Activated CD8-positive, alpha-beta memory T cell treated with anti-CD3 and anti-CD28 coated beads, Interleukin-2, amount 10 ng/mL, durations not matched to agents 7 days and 5 days (primary cell): ENCODE measurements around the gene SLX4IP. TPM values are rescaled to one million over a fixed set of nuclear protein-coding genes. Genes with fewer than 3 reads are reported as not detected.
A peak's percentile ranks its signal among the peaks of the same experiment; 100 is the strongest.

ENCODE experiments used
- ATAC-seq: fragments of 150-1000 bp; cut with Tn5 transposase; one replicate; pipeline ENCODE4 v1.10.0; 2021; ENCODE audit warnings: moderate library complexity
- CTCF ChIA-PET: fragments of 350-600 bp; sonication (Branson Sonifier 250); formaldehyde crosslinking; loops from one replicate; lab custom pipeline; 2021; ENCODE audit warnings: antibody characterized with exemption; lab: Charles Lee
- DNase-seq: peaks from one replicate; pipeline ENCODE4 v3.0.0-alpha.2; 2020
- H3K27ac Mint-ChIP-seq: one replicate; pipeline ENCODE4 v1.8.0; 2021; ENCODE audit warnings: mild to moderate bottlenecking, mixed read lengths
- H3K27me3 Mint-ChIP-seq: one replicate; pipeline ENCODE4 v1.8.0; 2021; ENCODE audit warnings: mixed read lengths
- H3K36me3 Mint-ChIP-seq: one replicate; pipeline ENCODE4 v1.8.0; 2021; ENCODE audit warnings: mild to moderate bottlenecking, mixed read lengths
- H3K4me1 Mint-ChIP-seq: one replicate; pipeline ENCODE4 v1.8.0; 2021; ENCODE audit warnings: mixed read lengths
- H3K4me3 Mint-ChIP-seq: one replicate; pipeline ENCODE4 v1.8.0; 2021; ENCODE audit warnings: mild to moderate bottlenecking, moderate library complexity, mixed read lengths
- H3K9me3 Mint-ChIP-seq: one replicate; pipeline ENCODE4 v1.8.0; 2022; ENCODE audit warnings: low read depth, mixed read lengths
- total RNA-seq, 2 experiments: library from RNA; stranded (reverse); gene quantifications; one replicate each; pipeline ENCODE4 v1.2.3, GENCODE V29; 2021

SLX4IP gene
- total RNA-seq, 2 experiments from 2014 or later, result 6.0 to 6.1 TPM

GRCh38 chr20:10543480-10543879, 108.4 kb downstream of the SLX4IP start:
- CTCF ChIA-PET, result no interaction called here
- H3K4me3 Mint-ChIP-seq, result no peak overlapping the region
- H3K27ac Mint-ChIP-seq, result no peak overlapping the region
- no peaks in the 10 kb centered on the region for H3K27me3 Mint-ChIP-seq
- ATAC-seq (no peak), DNase-seq (no peak)
- no peaks in the 10 kb centered on the region for H3K36me3 Mint-ChIP-seq
- H3K9me3 Mint-ChIP-seq, result no peaks in the 10 kb centered on the region
- H3K4me1 Mint-ChIP-seq, result peaks cover 3% of the 10 kb centered on the region

DNA sequence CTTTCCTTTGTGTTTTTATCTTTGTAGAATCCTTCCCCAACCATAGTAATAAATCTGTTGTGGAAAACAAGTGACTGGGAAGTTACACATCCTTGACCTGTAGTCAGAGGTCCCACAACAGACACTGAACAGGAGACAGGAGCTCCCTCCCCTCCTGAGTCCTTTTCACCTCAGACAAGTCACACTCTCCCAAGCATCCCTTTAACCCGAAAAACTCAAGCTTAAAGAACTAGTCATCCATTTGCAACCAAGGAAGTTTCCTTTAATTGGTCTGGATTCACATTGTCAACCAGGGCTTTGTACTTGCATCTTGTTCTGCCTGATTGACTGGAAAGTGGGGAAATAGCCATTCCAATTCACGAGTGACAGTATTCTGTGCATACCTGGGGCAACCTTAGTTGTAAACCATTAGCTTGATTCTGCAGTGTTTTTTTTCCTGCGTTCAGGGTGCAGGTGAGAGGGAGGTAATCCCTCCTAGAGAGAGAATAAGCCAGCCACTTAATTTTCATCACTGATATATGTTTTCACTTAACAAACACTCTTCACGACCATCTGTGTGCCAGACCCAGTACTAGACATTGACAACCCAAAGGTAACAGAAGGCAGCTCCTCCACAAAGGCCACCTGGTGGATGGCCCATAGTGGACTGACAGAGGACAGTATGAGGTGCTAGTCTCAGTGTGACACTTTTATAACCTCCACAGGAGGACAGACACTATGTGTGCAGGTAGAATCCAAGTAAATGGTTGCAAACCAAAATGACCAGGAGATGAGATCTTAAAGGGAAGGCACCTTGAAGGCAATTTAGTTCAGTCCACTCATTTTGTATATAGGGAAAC, 112.4 kb downstream of the SLX4IP start:
- CTCF ChIA-PET, result no interaction called here
- Mint-ChIP-seq H3K4me3 (no peak overlapping the region), H3K36me3 (no peaks in the 10 kb centered on the region), H3K27me3 (no peaks in the 10 kb centered on the region), H3K4me1 (peaks cover 18% of the 10 kb centered on the region), H3K9me3 (no peaks in the 10 kb centered on the region), H3K27ac (no peak overlapping the region)
- ATAC-seq (no peak), DNase-seq (no peak)

DNA sequence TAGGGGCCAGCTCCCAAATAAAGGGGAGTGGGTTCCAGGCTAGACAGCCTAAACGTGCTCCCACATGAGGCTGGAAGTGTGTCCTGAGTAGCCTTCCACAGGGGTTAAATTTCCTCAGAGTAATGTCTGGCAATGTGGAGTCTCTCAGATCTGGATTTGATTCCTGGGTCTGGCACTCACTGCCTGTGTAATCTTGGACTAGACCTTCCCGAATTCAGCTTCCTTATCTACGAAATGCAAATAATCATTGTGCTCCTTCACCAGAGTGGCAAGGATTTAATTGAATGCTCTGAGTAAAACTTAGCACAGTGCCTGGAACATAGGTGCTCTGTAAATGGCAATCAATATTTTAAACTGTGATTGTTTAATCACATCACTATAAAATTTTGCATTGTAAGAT, 114.4 kb downstream of the SLX4IP start:
- DNase-seq (no peak), ATAC-seq (no peak)
- H3K27me3 Mint-ChIP-seq, result no peaks in the 10 kb centered on the region
- H3K4me3 Mint-ChIP-seq, result no peak overlapping the region
- CTCF ChIA-PET, result interaction anchor here (1.1 to 2.9 kb wide), 2 partner anchors 13 to 122 kb away, joined by 3 to 9 read pairs; no protein-coding TSS in a partner anchor
- peaks cover 18% of the 10 kb centered on the region for H3K4me1 Mint-ChIP-seq
- H3K9me3 Mint-ChIP-seq, result no peaks in the 10 kb centered on the region
- H3K36me3 Mint-ChIP-seq, result no peaks in the 10 kb centered on the region
- H3K27ac Mint-ChIP-seq, result no peak overlapping the region

GRCh38 chr20:10550204-10551118, 115.4 kb downstream of the SLX4IP start:
- Mint-ChIP-seq H3K36me3 (no peaks in the 10 kb centered on the region), H3K27ac (peak overlapping the region; percentile 50), H3K27me3 (no peaks in the 10 kb centered on the region), H3K4me3 (no peak overlapping the region), H3K4me1 (peaks cover 18% of the 10 kb centered on the region), H3K9me3 (no peaks in the 10 kb centered on the region)
- DNase-seq (peak; percentile 65), ATAC-seq (peak; percentile 58)
- CTCF ChIA-PET, result interaction anchor here (1.1 to 2.9 kb wide), 2 partner anchors 14 to 121 kb away, joined by 3 to 9 read pairs; no protein-coding TSS in a partner anchor

- Mint-ChIP-seq H3K27me3 (no peaks in the 10 kb centered on the region), H3K27ac (no peak overlapping the region), H3K4me3 (no peak overlapping the region), H3K9me3 (no peaks in the 10 kb centered on the region), H3K36me3 (no peaks in the 10 kb centered on the region), H3K4me1 (peaks cover 18% of the 10 kb centered on the region)
- DNase-seq (no peak), ATAC-seq (no peak)
- CTCF ChIA-PET, result interaction anchor here (1.0 to 1.7 kb wide), 10 partner anchors 12 to 607 kb away, joined by 3 to 6 read pairs (median 3); partner anchors contain the start of gene MKKS
Observed at GRCh38 chr20:10551732-10552724, 116.9 kb downstream of the SLX4IP start.

DNA sequence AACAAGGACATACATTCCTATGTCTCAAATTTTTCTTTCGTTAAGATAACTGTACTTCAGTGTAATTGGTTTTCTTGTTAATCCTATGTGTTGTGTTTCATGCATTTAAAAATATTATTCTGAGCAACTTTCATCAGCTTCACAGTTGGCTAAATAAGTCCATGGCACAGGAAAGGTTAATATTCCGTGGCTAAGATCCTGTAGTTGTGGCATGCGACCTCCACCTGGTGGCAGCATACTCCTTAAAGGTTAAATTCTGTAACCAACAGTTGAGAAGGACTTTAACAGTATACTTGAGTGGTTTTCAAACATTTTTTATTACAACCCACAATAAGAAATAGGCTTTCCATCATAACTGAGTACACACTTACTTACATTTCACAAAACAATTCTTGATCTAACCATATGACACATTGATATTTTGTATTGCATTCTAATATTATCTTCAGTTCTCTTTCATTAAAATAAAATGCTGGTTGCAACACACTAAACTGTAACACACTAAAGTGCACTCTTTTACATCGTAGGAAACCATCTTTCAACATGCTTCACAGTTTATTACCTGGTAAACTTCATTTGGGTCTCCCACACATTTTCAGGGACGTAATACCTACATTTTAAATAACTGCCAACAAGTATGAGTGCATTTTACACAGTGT, 118.3 kb downstream of the SLX4IP start:
- ATAC-seq (peak; percentile 65), DNase-seq (peak; percentile 68)
- Mint-ChIP-seq H3K4me1 (peaks cover 26% of the 10 kb centered on the region), H3K4me3 (no peak overlapping the region), H3K27me3 (no peaks in the 10 kb centered on the region), H3K36me3 (peaks cover 4% of the 10 kb centered on the region), H3K9me3 (no peaks in the 10 kb centered on the region), H3K27ac (no peak overlapping the region)
- CTCF ChIA-PET, result interaction anchor here (1.0 to 1.7 kb wide), 7 partner anchors 10 to 606 kb away, joined by 3 to 6 read pairs (median 3); no protein-coding TSS in a partner anchor

DNA sequence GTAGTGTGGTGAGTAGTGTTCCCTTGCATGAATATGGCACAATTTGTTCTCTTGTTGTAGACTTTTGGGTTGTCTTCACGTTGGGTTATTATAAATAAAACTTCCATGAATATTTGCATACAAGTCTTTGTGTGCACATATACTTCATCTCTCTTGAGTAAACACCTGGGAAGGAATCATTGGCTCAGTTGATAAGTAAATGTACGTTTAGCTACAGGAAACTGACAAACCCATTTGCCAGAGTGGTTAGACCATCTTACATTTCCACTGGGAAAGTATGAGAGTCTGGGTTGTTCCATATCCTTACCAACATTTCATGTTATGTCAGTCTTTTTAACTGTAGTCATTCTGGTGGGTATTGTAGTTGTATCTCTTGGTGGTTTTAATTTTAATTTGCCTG, 119.2 kb downstream of the SLX4IP start:
- DNase-seq (no peak), ATAC-seq (no peak)
- H3K9me3 Mint-ChIP-seq, result no peaks in the 10 kb centered on the region
- no peak overlapping the region for H3K4me3 Mint-ChIP-seq
- CTCF ChIA-PET, result no interaction called here
- peaks cover 4% of the 10 kb centered on the region for H3K36me3 Mint-ChIP-seq
- H3K27me3 Mint-ChIP-seq, result no peaks in the 10 kb centered on the region
- no peak overlapping the region for H3K27ac Mint-ChIP-seq
- H3K4me1 Mint-ChIP-seq, result peaks cover 34% of the 10 kb centered on the region

DNA sequence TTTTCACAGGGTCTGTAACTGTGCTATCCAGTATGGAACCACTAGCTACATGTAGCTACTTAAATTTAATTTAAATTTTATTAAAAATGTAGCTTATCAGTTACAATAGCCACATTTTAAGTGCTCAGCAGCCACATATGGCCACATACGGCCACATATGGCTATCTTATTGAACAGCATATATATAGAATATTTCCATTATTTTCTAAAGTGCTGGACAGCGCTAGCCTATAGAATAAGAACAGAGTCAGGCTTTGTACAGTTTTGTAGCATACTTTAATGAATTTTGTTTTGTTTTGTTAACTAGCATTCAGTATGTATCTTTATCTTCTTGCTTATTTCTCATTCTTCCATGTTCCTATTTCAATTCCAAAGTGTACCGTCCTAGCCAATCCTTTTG, 120.3 kb downstream of the SLX4IP start:
- H3K36me3 Mint-ChIP-seq, result peaks cover 4% of the 10 kb centered on the region
- CTCF ChIA-PET, result interaction anchor here (1.0 kb wide), 1 partner anchor 119 kb away, joined by 3 read pairs; the partner anchor contains the start of gene JAG1
- H3K4me1 Mint-ChIP-seq, result peaks cover 35% of the 10 kb centered on the region
- no peaks in the 10 kb centered on the region for H3K27me3 Mint-ChIP-seq
- no peaks in the 10 kb centered on the region for H3K9me3 Mint-ChIP-seq
- H3K27ac Mint-ChIP-seq, result no peak overlapping the region
- DNase-seq (no peak), ATAC-seq (no peak)
- no peak overlapping the region for H3K4me3 Mint-ChIP-seq

DNA sequence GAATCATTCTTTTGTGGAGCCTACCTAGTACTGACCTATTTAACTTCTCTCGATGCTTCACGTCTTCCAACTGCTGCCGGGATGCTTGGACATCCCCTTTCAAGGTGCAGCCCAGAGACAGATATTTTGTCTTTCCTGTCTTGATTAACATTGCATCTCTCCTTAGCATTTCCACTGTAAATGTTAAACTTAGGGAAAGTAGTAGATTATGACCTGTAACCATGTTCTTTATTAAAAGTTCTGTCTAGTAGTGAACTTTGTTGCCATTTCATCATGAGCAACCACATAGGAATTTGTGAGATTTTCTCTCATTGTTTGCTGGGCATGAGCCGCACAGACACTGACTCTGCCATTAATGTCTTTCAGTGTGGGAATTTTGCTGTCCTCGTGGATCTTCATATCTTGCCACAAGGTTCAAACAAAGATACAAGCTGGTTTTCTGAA, 120.8 kb downstream of the SLX4IP start:
- Mint-ChIP-seq H3K27me3 (no peaks in the 10 kb centered on the region), H3K9me3 (no peaks in the 10 kb centered on the region), H3K36me3 (peaks cover 4% of the 10 kb centered on the region), H3K27ac (no peak overlapping the region), H3K4me1 (peaks cover 31% of the 10 kb centered on the region), H3K4me3 (no peak overlapping the region)
- CTCF ChIA-PET, result interaction anchor here (1.0 kb wide), 1 partner anchor 118 kb away, joined by 3 read pairs; the partner anchor contains the start of gene JAG1
- DNase-seq (no peak), ATAC-seq (no peak)

DNA sequence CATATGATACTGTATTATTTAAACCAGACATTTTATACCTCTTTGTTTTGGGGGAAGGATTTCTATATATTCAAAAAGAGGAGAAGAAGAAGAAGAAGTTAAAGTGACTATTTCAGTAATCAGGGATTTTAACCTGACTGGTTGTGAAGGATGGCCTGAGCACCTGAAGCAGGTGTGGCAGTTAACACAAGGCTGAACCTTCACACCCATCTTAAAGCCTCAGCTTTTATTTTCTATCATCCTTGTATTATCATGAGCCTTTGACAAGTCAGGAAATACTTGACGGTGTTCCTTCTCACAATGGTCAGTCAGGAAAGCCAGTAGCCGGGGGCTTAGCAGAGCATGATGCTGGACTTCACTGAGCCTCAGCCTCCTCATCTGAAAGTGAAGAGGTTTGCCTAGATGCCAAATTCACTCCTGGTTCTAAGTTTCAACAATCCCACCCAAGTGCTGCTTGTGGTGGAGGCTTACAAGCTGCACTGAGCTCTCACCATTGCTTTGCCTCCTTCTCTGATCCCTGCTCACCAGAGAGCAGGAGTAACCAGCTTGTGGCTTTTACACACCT, 121.5 kb downstream of the SLX4IP start:
- Mint-ChIP-seq H3K4me3 (no peak overlapping the region), H3K27ac (no peak overlapping the region), H3K27me3 (no peaks in the 10 kb centered on the region), H3K36me3 (peaks cover 7% of the 10 kb centered on the region), H3K9me3 (no peaks in the 10 kb centered on the region), H3K4me1 (peaks cover 31% of the 10 kb centered on the region)
- DNase-seq (no peak), ATAC-seq (no peak)
- CTCF ChIA-PET, result interaction anchor here (2.3 kb wide), 1 partner anchor 114 kb away, joined by 6 read pairs; no protein-coding TSS in a partner anchor

GRCh38 chr20:10557685-10558084, 122.6 kb downstream of the SLX4IP start:
- ATAC-seq (no peak), DNase-seq (no peak)
- Mint-ChIP-seq H3K36me3 (peaks cover 11% of the 10 kb centered on the region), H3K4me1 (peaks cover 26% of the 10 kb centered on the region), H3K27me3 (no peaks in the 10 kb centered on the region), H3K4me3 (no peak overlapping the region), H3K9me3 (peaks cover under 1% of the 10 kb centered on the region), H3K27ac (no peak overlapping the region)
- CTCF ChIA-PET, result interaction anchor here (2.3 kb wide), 1 partner anchor 113 kb away, joined by 6 read pairs; no protein-coding TSS in a partner anchor
